Mucosa of rectum (tissue), 2 donors: ENCODE data around the gene TWNK.
A peak's percentile ranks its signal among the peaks of the same experiment; 100 is the strongest.

Source experiments
- H3K27ac ChIP-seq, 2 donors: one replicate each; pipeline ENCODE4 v1.7.0; 2013; ENCODE audit warnings: inconsistent platforms in 2 of 2, low read depth in 2 of 2, low read length in 2 of 2
- H3K27me3 ChIP-seq, 2 donors: one replicate each; pipeline ENCODE4 v1.7.0; 2013; ENCODE audit warnings: low read length in 2 of 2; ENCODE audit not compliant: control insufficient read depth in 2 of 2, insufficient read depth in 2 of 2
- H3K36me3 ChIP-seq, 2 donors: one replicate each; pipeline ENCODE4 v1.7.0; 2013; ENCODE audit warnings: low read length in 2 of 2; ENCODE audit not compliant: control insufficient read depth in 2 of 2, insufficient read depth in 2 of 2
- H3K4me1 ChIP-seq, 2 donors: one replicate each; pipeline ENCODE4 v1.7.0; 2013; ENCODE audit warnings: low read length in 2 of 2, mild to moderate bottlenecking in 1 of 2; ENCODE audit not compliant: control insufficient read depth in 2 of 2, insufficient read depth in 2 of 2
- H3K4me3 ChIP-seq, 2 donors: one replicate each; pipeline ENCODE4 v1.7.0; 2013; ENCODE audit warnings: low read length in 2 of 2
- H3K9ac ChIP-seq, 2 donors: one replicate each; pipeline ENCODE4 v1.7.0; 2013; ENCODE audit warnings: low read length in 2 of 2, low read depth in 1 of 2, mild to moderate bottlenecking in 1 of 2
- H3K9me3 ChIP-seq, 2 donors: one replicate each; pipeline ENCODE4 v1.7.0; 2013; ENCODE audit warnings: low read length in 2 of 2; ENCODE audit not compliant: control insufficient read depth in 2 of 2
- donor health status: healthy.
- donor health status: Normal muscosa, but diverticular disease.

Gene TWNK

DNA sequence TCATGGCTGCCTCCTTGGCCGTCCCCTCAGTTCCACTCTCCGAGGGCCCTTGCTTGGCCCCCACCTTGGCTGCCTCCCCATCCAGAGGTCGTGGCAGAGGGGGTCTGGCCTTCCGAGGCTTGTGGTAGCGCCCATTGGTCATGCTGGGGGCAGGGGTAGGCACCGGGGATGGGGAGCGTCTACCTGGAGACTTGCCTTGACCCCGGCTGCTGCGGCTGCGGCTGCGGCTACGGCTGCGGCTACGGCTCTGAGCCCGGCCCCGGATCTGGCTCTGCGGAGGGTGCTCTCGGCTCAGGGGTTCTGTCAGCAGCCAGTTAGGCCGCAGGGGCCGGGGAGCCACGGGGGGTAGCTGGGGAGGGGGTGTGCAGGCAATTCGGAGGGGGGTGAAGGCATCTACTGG, 23.0 kb downstream of the TWNK start:
- no peaks in the 10 kb centered on the region for H3K27me3 ChIP-seq
- H3K4me3 ChIP-seq = no peak overlapping the region
- no peak overlapping the region for H3K27ac ChIP-seq
- no peak overlapping the region for H3K9ac ChIP-seq
- H3K9me3 ChIP-seq = no peaks in the 10 kb centered on the region
- H3K36me3 ChIP-seq = peaks cover 7 to 11% of the 10 kb centered on the region in 2 donors
- H3K4me1 ChIP-seq = peaks cover 4% of the 10 kb centered on the region in 2 donors

DNA sequence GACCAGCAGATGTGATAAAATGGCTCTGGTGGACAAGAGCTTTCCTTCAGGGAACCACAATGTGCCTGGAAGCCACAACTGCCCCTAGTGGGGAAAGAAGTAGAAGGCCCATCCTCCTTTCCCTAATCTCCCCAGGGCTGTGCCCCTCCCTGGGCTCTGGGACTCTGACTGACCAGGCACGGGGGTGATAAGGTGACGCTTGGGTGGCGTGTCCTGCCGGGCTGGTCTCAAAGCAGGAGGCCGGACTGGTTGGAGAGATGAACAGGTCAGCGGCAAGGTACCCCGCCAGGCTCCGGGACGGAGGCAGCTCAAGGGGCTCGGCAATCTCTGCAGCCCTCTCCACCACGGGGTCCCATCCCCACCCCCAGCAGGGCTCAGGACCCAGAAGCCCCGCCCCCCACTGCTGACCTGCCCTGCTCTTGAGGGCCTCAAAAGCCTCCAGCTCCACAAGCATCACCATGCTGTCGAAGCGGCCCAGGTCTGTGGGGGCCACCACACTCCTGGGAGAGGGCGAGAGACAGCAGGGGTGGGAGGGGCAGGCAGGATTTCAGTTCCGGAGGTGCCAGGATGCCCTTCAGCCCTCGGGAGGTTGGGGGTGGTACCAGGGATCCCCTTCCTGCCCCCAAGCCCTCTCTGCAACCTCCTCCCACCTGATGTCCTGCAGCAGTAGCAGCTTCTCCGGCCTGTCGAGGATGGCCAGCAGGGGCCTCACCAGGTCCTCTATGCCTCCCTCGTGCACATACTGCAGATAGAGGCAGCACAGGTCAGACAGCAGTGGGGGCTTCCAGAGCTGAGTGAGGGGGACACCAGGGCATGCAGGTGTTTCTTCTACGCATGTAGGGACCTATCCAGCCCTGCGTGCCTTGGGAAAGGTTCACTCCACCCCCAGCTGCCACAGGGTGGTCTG, 24.4 kb downstream of the TWNK start:
- no peaks in the 10 kb centered on the region for H3K27me3 ChIP-seq
- H3K4me3 ChIP-seq = no peak overlapping the region
- peaks cover 4% of the 10 kb centered on the region in 2 donors for H3K4me1 ChIP-seq
- no peaks in the 10 kb centered on the region for H3K9me3 ChIP-seq
- H3K9ac ChIP-seq = no peak overlapping the region
- no peaks in the 10 kb centered on the region for H3K36me3 ChIP-seq
- H3K27ac ChIP-seq = no peak overlapping the region

DNA sequence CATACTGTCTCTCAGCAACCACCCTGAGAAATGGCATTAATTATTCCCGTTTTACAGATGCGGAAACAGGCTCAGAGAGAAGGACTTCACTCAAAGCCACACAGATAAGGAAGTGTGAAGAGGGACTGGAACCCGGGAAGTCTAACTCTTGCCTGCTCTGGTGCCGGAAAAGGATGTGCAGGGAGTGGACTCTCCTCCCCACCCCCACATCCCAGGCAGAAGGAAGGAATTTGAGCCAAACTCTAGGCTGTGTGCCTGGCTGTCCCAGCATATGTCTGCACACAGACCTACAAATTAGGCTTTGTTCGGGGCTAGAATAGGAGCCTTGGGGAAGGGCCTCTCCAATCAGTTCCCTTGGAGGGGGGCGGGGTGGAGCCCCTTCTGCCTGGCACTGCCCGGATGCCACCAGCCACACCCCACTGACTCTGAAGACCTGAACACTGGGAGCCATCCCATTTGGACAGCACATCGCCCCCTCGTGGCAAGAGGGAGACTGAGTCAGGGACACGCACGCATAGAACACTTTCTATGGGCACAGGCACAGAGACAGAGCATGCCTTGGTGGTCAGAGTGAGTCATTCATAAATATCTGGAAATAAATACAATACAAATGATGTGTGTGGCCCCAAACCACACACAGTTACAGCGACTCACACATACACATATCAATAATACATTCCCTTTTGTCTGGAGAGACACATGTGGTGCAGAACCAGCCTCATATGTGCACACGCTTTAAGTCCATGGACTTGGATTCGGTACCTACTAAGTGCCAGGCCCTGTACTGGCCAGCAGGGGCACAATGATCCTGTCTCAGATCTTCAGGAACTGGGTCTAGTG, 25.4 kb downstream of the TWNK start:
- H3K9ac ChIP-seq = no peak overlapping the region
- H3K36me3 ChIP-seq = no peaks in the 10 kb centered on the region
- H3K27me3 ChIP-seq = no peaks in the 10 kb centered on the region
- H3K4me1 ChIP-seq = peaks cover 4% of the 10 kb centered on the region in 2 donors
- H3K27ac ChIP-seq = peak overlapping the region in 1 of 2 donors; percentile 49
- H3K9me3 ChIP-seq = no peaks in the 10 kb centered on the region
- H3K4me3 ChIP-seq = peak overlapping the region in 1 of 2 donors; percentile 1

DNA sequence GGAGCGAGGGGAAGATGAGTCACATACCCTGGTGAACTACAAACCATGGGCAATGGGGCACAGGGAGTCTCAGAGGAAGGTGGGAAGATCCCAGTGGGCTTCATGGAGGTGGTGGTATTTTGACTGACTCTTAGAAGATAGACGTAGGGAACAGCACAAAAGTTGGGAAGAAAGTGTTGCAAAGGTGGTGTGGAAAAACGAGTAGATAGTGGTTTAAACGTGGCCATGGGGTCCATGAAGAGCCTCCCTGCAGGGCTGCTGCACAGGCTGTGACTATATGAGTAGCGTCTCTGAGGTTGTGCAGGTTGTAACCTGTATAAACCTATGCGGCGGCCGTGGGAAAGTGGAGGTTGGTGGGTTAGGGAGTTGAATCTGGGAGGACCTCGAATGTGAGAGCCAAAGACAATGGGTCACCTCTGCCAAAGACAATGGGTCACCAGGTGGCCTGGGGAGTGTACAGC, 26.1 kb downstream of the TWNK start:
- Histone ChIP-seq H3K9ac (no peak overlapping the region), H3K27me3 (no peaks in the 10 kb centered on the region), H3K27ac (no peak overlapping the region), H3K36me3 (no peaks in the 10 kb centered on the region), H3K9me3 (no peaks in the 10 kb centered on the region), H3K4me3 (peak overlapping the region in 1 of 2 donors; percentile 1), H3K4me1 (peaks cover 0 to 4% of the 10 kb centered on the region in 2 donors)

DNA sequence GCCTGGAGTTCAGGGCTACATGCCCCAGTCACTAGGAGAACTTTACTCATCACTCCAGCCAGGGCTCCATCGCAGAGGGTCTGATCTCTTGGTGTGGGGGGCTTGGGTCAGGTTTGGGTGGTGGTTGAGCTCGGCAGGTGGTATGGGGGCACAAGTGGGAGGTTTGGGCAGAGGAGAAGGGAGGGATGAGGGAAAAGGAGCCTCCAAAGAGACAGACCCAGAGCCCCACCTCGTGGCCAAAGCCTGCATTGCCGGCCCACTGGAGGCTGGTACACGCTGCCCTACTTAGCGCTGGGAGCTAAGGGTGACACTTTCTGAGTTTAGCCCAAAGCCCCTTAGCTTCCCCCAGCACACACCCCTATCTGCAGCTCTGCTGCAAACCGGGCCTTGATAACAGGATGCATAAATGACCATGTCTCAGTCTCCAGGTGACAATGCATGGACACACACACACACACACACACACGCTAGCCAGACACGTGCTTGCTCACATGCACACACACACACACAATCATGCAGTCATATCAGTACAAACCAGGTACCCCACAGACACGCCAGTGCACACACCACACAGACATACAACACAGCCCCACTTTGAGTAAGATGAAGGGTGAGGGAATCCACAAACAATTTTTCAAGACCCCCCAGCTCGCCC, 27.0 kb downstream of the TWNK start:
- Histone ChIP-seq H3K27ac (no peak overlapping the region), H3K9ac (no peak overlapping the region), H3K27me3 (peaks cover 0 to 2% of the 10 kb centered on the region in 2 donors)

DNA sequence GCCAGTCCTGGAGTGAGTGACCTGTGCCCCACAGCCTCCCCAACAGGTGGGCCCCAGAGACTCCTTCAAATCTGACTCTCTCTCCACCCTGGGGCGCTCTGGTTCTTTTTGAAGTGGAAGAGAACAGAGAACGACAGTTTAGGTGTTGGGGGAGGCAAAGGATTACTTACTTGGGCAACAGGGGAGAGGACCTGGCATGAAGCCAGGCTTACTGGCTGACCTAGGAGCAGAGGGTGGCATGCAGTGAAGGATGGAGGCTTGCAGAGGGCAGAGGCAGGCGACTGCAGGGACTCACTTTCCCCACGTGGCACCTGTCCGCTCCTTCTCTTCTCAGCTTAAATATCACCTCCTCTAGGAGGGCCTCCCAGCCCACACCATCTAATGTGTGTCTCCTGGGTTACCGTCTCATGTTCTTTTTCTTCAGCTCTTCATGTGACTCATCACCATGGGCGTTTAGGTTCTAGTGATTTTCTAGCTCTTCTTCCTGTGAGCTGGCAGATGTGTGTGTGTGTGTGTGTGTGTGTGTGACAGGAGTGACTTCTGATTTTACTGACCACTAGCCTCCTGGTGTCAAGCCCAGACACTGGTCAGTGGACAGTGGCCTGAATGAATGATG, 27.7 kb downstream of the TWNK start:
- Histone ChIP-seq H3K4me1 (peaks cover 4% of the 10 kb centered on the region in 2 donors), H3K27ac (no peak overlapping the region), H3K27me3 (peaks cover 0 to 2% of the 10 kb centered on the region in 2 donors), H3K9ac (no peak overlapping the region), H3K9me3 (no peaks in the 10 kb centered on the region), H3K36me3 (no peaks in the 10 kb centered on the region), H3K4me3 (no peak overlapping the region)

More for the DNA sequence above, 27.0 kb downstream of the TWNK start:
- H3K36me3 ChIP-seq = no peaks in the 10 kb centered on the region
- no peaks in the 10 kb centered on the region for H3K9me3 ChIP-seq
- peaks cover 4% of the 10 kb centered on the region in 2 donors for H3K4me1 ChIP-seq
- H3K4me3 ChIP-seq = no peak overlapping the region

DNA sequence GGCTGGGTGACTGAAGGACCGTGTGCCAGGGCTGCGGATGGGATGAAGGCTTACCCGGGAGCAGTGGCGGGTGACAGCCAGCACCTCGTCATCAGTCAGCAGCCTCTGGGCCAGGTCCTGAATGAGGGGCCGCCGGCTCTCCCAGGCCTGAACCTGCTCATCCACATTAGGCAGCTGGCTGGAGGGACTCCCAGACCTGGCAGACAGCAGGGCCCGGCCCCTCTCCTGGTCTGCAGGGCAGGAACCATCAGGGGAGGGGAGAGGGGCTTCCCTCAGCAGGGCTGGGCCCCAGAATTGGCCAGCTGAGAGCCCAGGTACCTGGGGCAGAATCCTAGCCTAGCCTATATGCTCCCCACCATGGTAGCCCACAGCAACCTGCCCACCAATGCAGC, 28.2 kb downstream of the TWNK start:
- H3K27me3 ChIP-seq = peaks cover 0 to 2% of the 10 kb centered on the region in 2 donors
- no peak overlapping the region for H3K4me3 ChIP-seq
- H3K9ac ChIP-seq = no peak overlapping the region
- H3K9me3 ChIP-seq = no peaks in the 10 kb centered on the region
- no peak overlapping the region for H3K27ac ChIP-seq
- peaks cover 4% of the 10 kb centered on the region in 2 donors for H3K4me1 ChIP-seq
- H3K36me3 ChIP-seq = no peaks in the 10 kb centered on the region

DNA sequence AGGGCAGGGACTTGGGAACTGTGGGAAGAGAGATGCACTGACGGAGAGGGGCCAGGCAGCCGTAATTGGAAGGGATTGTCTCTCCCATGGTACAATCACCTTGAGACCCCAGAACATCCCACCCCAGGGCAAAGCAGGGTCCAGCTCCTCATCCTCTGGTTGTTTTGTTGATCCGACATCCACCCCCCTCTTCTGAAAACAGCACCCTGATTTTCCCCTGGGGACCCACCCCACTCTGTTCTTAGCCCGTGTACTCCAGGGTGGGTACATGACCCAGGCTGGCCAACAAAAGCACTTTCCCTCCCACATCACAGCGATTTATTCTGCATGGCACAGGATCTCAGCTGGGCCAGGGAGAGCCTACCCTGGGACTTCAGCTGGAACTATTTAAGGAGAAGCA, 29.5 kb downstream of the TWNK start:
- peaks cover 4% of the 10 kb centered on the region in 2 donors for H3K4me1 ChIP-seq
- H3K27ac ChIP-seq = no peak overlapping the region
- peaks cover 0 to 2% of the 10 kb centered on the region in 2 donors for H3K27me3 ChIP-seq

DNA sequence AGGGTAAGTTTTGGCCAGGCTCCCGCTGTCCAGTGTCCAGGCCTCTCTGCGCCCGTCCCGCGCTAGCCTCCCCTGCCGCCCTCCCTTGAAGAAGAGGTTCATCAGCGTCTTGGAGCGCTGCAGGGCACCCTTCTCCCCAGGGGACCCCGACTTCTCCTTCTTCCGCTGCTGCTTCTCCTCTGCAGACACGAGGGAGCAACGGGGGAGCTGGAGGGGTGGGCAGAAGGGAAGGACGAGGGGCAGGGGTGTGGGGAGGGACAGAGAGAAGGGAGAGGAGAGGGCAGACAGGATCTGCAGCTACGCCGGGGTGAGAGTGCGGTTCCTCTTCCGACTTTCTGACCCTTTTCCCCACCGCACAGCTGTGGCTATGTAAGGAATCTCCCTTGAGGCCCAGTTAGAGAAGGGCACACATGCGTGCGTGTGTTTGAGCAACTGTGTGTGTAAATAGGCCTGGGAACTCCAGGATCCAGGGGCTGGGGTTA, 30.8 kb downstream of the TWNK start:
- Histone ChIP-seq H3K36me3 (no peaks in the 10 kb centered on the region), H3K27ac (no peak overlapping the region), H3K4me3 (no peak overlapping the region)

More for the DNA sequence above, 29.5 kb downstream of the TWNK start:
- H3K4me3 ChIP-seq = no peak overlapping the region
- no peak overlapping the region for H3K9ac ChIP-seq
- no peaks in the 10 kb centered on the region for H3K9me3 ChIP-seq
- no peaks in the 10 kb centered on the region for H3K36me3 ChIP-seq

More for the DNA sequence above, 30.8 kb downstream of the TWNK start:
- peaks cover 0 to 2% of the 10 kb centered on the region in 2 donors for H3K27me3 ChIP-seq
- peak overlapping the region in 1 of 2 donors; percentile 14 for H3K9ac ChIP-seq
- H3K4me1 ChIP-seq = peaks cover 2 to 4% of the 10 kb centered on the region in 2 donors
- no peaks in the 10 kb centered on the region for H3K9me3 ChIP-seq
